Endothelial cell of umbilical vein (primary cell): ENCODE measurements around the gene CD300LB. TPM values are rescaled to one million over a fixed set of nuclear protein-coding genes. Genes with fewer than 3 reads are reported as not detected.

Source experiments
- BruUV-seq: library from RNA; stranded (reverse); fragments of 400-500 nt; replicated peaks from 2 replicates; lab custom pipeline; 2021; lab: Mats Ljungman, UMichigan
- CTCF ChIA-PET: fragments of 300-600, 350-600 bp; sonication (Branson Sonifier 250); formaldehyde crosslinking; loops from one replicate; lab custom pipeline; 2021; ENCODE audit warnings: antibody characterized with exemption, inconsistent platforms; lab: Charles Lee
- POLR2A ChIA-PET: fragments of 300-600, 350-600 bp; sonication (Branson Sonifier 250); formaldehyde crosslinking; loops from one replicate; lab custom pipeline; 2021; ENCODE audit warnings: antibody characterized with exemption, inconsistent platforms; lab: Charles Lee
- DNase-seq: peaks from one replicate; pipeline ENCODE4 v3.0.0-alpha.2; 2011; ENCODE audit warnings: low read depth, low spot score
- FAIRE-seq: peaks from 2 replicates; lab custom pipeline; 2011; peaks lifted over from hg19 to GRCh38; lab: Jason Lieb, UNC
- H2AFZ ChIP-seq: 2 replicates; pipeline ENCODE4 v1.6.0; 2012; ENCODE audit warnings: low read depth, low read length, control low read depth, inconsistent platforms
- H3K27ac ChIP-seq: 2 replicates; pipeline ENCODE4 v1.5.1; 2011; ENCODE audit warnings: low read depth, mild to moderate bottlenecking, control low read depth, low read length, moderate library complexity; ENCODE audit not compliant: insufficient read depth
- H3K27me3 ChIP-seq, 2 experiments: 2 replicates each; pipeline versions ENCODE4 v1.6.0 to v1.6.1; 2011; ENCODE audit warnings: low read length in 2 of 2, mixed read lengths in 1 of 2; ENCODE audit not compliant: control insufficient read depth in 2 of 2, insufficient read depth in 2 of 2
- H3K36me3 ChIP-seq, 2 experiments: 2 replicates in 1 of 2; 3 replicates in 1 of 2; pipeline ENCODE4 v1.5.1; 2011; ENCODE audit warnings: low read length in 2 of 2, mild to moderate bottlenecking in 1 of 2, moderate library complexity in 1 of 2; ENCODE audit not compliant: control insufficient read depth in 2 of 2, insufficient read depth in 2 of 2; ENCODE audit errors: extremely low read depth in 1 of 2
- H3K4me1 ChIP-seq: 3 replicates; pipeline ENCODE4 v1.5.1; 2011; ENCODE audit warnings: mild to moderate bottlenecking, low read length; ENCODE audit not compliant: control insufficient read depth, insufficient read depth; ENCODE audit errors: extremely low read depth
- H3K4me2 ChIP-seq: 2 replicates; pipeline ENCODE4 v1.6.1; 2011; ENCODE audit warnings: low read length, control low read depth, mixed read lengths; ENCODE audit not compliant: insufficient read depth
- H3K4me3 ChIP-seq, 3 experiments: fragments of 200-600 bp in 1 of 3; sonication (generic), shearing (Covaris generic) in 1 of 3; replicated peaks in 1 of 3; 2 replicates each; pipeline ENCODE4 v1.5.1; 2011 to 2016; ENCODE audit warnings: control low read depth in 3 of 3, low read length in 3 of 3, mild to moderate bottlenecking in 2 of 3, inconsistent platforms in 1 of 3, low read depth in 1 of 3, moderate library complexity in 1 of 3; ENCODE audit not compliant: insufficient read depth in 1 of 3
- H3K79me2 ChIP-seq: 2 replicates; pipeline ENCODE4 v1.6.0; 2012; ENCODE audit warnings: low read length, inconsistent platforms; ENCODE audit not compliant: control insufficient read depth, insufficient read depth
- H3K9ac ChIP-seq: replicated peaks from 2 replicates; pipeline ENCODE3; 2011; ENCODE audit warnings: low read length, control low read depth; ENCODE audit not compliant: insufficient read depth; ENCODE audit errors: extremely low read depth
- H3K9me1 ChIP-seq: replicated peaks from 3 replicates; pipeline ENCODE4 v1.6.0; 2011; ENCODE audit warnings: mild to moderate bottlenecking, low read length; ENCODE audit not compliant: control insufficient read depth, insufficient read depth; ENCODE audit errors: extremely low read depth
- H3K9me3 ChIP-seq: replicated peaks from 2 replicates; pipeline ENCODE4 v1.5.1; 2012; ENCODE audit warnings: low read length, inconsistent platforms; ENCODE audit not compliant: control insufficient read depth, insufficient read depth
- H4K20me1 ChIP-seq: replicated peaks from 2 replicates; pipeline ENCODE3; 2011; ENCODE audit warnings: mild to moderate bottlenecking, low read length; ENCODE audit not compliant: control insufficient read depth, insufficient read depth; ENCODE audit errors: extremely low read depth
- EZH2 ChIP-seq: IDR thresholded peaks from 2 replicates; pipeline ENCODE4 v1.6.1; 2012; ENCODE audit warnings: borderline replicate concordance, low read depth, mild to moderate bottlenecking, moderate library complexity, low read length, inconsistent platforms; ENCODE audit not compliant: severe bottlenecking
- FOS ChIP-seq: IDR thresholded peaks from 2 replicates; pipeline ENCODE4 v1.6.1; 2011; ENCODE audit warnings: mild to moderate bottlenecking, low read length, moderate library complexity, borderline replicate concordance; ENCODE audit not compliant: insufficient read depth
- GATA2 ChIP-seq: IDR thresholded peaks from 2 replicates; pipeline ENCODE4 v1.7.0; 2011; ENCODE audit warnings: low read depth, mild to moderate bottlenecking, moderate library complexity, mixed read lengths, low read length; ENCODE audit not compliant: insufficient read length, insufficient read depth
- JUN ChIP-seq: IDR thresholded peaks from 2 replicates; pipeline ENCODE4 v1.6.1; 2011; ENCODE audit warnings: borderline replicate concordance, low read depth; ENCODE audit not compliant: insufficient read length, insufficient read depth
- MAX ChIP-seq: IDR thresholded peaks from 2 replicates; pipeline ENCODE4 v1.6.1; 2011; ENCODE audit not compliant: insufficient read depth, insufficient read length
- MYC ChIP-seq: IDR thresholded peaks from one replicate; pipeline ENCODE4 v1.6.1; 2011; ENCODE audit warnings: mild to moderate bottlenecking, low read depth, low read length
- POLR2A ChIP-seq: IDR thresholded peaks from 2 replicates; pipeline ENCODE4 v1.6.1; 2012; ENCODE audit warnings: low read depth, mild to moderate bottlenecking, control low read depth, low read length
- POLR2AphosphoS5 ChIP-seq: IDR thresholded peaks from 2 replicates; pipeline ENCODE4 v1.6.1; 2012; ENCODE audit warnings: low read depth, mild to moderate bottlenecking, control low read depth, low read length, moderate library complexity; ENCODE audit not compliant: insufficient read depth
- dilution Hi-C: fragments of 300-500 bp; cut with MboI; formaldehyde crosslinking; loops from one replicate; pipeline ENCODE4 v1.15.0; 2019; ENCODE audit warnings: low sequenced_read_pairs; ENCODE audit not compliant: extremely low pct_ligation_motif_present
- intact Hi-C: fragments of 100-400 bp; cut with micrococcal nuclease; formaldehyde crosslinking; loops from one replicate; pipeline ENCODE4 v1.10.0; 2022
- polyA plus RNA-seq, 4 experiments: library from polyadenylated mRNA; depleted of rRNA in 3 of 4; stranded (reverse) in 3 of 4; unstranded in 1 of 4; fragments of >200 nt; gene quantifications; 2 replicates each; pipeline versions ENCODE4 v1.2.1 to v1.2.3, GENCODE V29; 2011 to 2012; ENCODE audit warnings: missing spikeins in 1 of 4
- total RNA-seq: library from RNA; stranded (reverse); gene quantifications from 2 replicates; pipeline ENCODE4 v1.2.3, GENCODE V29; 2021
- TF ChIP-seq, protein P1 (sequence below), 2 donors: IDR thresholded peaks; 1 replicate in 1 of 2; 2 replicates in 1 of 2; pipeline ENCODE4 v1.5.1; 2011; ENCODE audit warnings: low read length in 2 of 2, mild to moderate bottlenecking in 2 of 2, moderate library complexity in 2 of 2, control low read depth in 1 of 2, inconsistent platforms in 1 of 2, low read depth in 1 of 2; ENCODE audit not compliant: insufficient read depth in 1 of 2; ENCODE audit errors: extremely low read depth in 1 of 2

CD300LB gene
- total and polyA plus RNA-seq, 2 donors (not counting 3 experiments of a cell fraction or from before 2014, with no cell fraction given), result not detected

- POLR2A ChIA-PET, result no interaction called here
- FAIRE-seq, result no peak
- H2AFZ ChIP-seq, result no peak overlapping the region
Measured at GRCh38 chr17:74499992-74500391, 31.3 kb downstream of the CD300LB start.

More at GRCh38 chr17:74499992-74500391, 31.3 kb downstream of the CD300LB start:
- Histone ChIP-seq H3K27me3 (no peaks in the 10 kb centered on the region), H3K4me1 (no peaks in the 10 kb centered on the region), H3K9me3 (no peaks in the 10 kb centered on the region), H3K9me1 (no peaks in the 10 kb centered on the region), H3K79me2 (no peaks in the 10 kb centered on the region), H3K36me3 (no peaks in the 10 kb centered on the region), H3K27ac (no peak overlapping the region), H3K4me2 (no peak overlapping the region), H3K9ac (no peak overlapping the region), H4K20me1 (no peaks in the 10 kb centered on the region), H3K4me3 (no peak overlapping the region)
- dilution Hi-C loops (no loop called here), intact Hi-C loops (no loop called here)
- CTCF ChIA-PET, result interaction anchor here (0.9 to 1.4 kb wide), 3 partner anchors 121 to 132 kb away, joined by 3 to 4 read pairs (median 4); partner anchors contain the start of gene GPR142
- TF ChIP-seq MAX, result no peak
- no peak for TF ChIP-seq FOS
- TF ChIP-seq, protein P1, sequence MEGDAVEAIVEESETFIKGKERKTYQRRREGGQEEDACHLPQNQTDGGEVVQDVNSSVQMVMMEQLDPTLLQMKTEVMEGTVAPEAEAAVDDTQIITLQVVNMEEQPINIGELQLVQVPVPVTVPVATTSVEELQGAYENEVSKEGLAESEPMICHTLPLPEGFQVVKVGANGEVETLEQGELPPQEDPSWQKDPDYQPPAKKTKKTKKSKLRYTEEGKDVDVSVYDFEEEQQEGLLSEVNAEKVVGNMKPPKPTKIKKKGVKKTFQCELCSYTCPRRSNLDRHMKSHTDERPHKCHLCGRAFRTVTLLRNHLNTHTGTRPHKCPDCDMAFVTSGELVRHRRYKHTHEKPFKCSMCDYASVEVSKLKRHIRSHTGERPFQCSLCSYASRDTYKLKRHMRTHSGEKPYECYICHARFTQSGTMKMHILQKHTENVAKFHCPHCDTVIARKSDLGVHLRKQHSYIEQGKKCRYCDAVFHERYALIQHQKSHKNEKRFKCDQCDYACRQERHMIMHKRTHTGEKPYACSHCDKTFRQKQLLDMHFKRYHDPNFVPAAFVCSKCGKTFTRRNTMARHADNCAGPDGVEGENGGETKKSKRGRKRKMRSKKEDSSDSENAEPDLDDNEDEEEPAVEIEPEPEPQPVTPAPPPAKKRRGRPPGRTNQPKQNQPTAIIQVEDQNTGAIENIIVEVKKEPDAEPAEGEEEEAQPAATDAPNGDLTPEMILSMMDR (IDR thresholded peaks at IDR 0.05; ENCODE audit: extremely low read depth in 1 of 2, insufficient read depth in 1 of 2, low read depth in 1 of 2, low read length in 2 of 2), result no peak
- TF ChIP-seq POLR2A, result no peak
- TF ChIP-seq MYC, result no peak
- TF ChIP-seq POLR2AphosphoS5, result no peak
- TF ChIP-seq EZH2, result no peak
- no peak for TF ChIP-seq JUN
- no peak for TF ChIP-seq GATA2
- no TSS peak for BruUV-seq
- no peak for DNase-seq
